IMR-90 (cell line): ENCODE measurements around the gene ANKDD1B. TPM values are rescaled to one million over a fixed set of nuclear protein-coding genes. Genes with fewer than 3 reads are reported as not detected.

Source experiments
- ATAC-seq: fragments of 200-7000 bp; cut with Tn5 transposase; 2 replicates; pipeline ENCODE4 v1.9.1; 2020; ENCODE audit warnings: low read depth, mild to moderate bottlenecking, moderate library complexity
- BruUV-seq: library from RNA; stranded (reverse); fragments of 400-500 nt; replicated peaks from 2 replicates; lab custom pipeline; 2021; lab: Mats Ljungman, UMichigan
- CTCF ChIA-PET: fragments of 300-600 bp; formaldehyde crosslinking; extraction: SDS; loops from one replicate; lab custom pipeline; 2021; ENCODE audit warnings: antibody characterized with exemption; lab: Yijun Ruan, JAX
- POLR2A ChIA-PET: fragments of 300-600 bp; sonication (Branson Sonifier 250); formaldehyde crosslinking; loops from one replicate; lab custom pipeline; 2022; ENCODE audit warnings: antibody characterized with exemption; ENCODE audit not compliant: unreplicated experiment; lab: Charles Lee
- DNase-seq: peaks from one replicate; pipeline ENCODE4 v3.0.0; 2013
- H2AFZ ChIP-seq: replicated peaks from 2 replicates; pipeline ENCODE3; 2013; ENCODE audit warnings: low read length, mild to moderate bottlenecking; ENCODE audit not compliant: poor library complexity
- H2AK5ac ChIP-seq: 2 replicates; pipeline ENCODE4 v1.6.1; 2013; ENCODE audit warnings: low read depth, low read length, inconsistent platforms
- H2AK9ac ChIP-seq: replicated peaks from 2 replicates; pipeline ENCODE3; 2013; ENCODE audit warnings: mild to moderate bottlenecking, low read depth, low read length, moderate library complexity; ENCODE audit not compliant: poor library complexity
- H2BK120ac ChIP-seq: 2 replicates; pipeline ENCODE4 v1.6.1; 2013; ENCODE audit warnings: low read depth, low read length, inconsistent platforms
- H2BK15ac ChIP-seq: 3 replicates; pipeline ENCODE4 v1.6.1; 2013; ENCODE audit warnings: low read depth, low read length, inconsistent platforms
- H2BK20ac ChIP-seq: 2 replicates; pipeline ENCODE4 v1.6.1; 2013; ENCODE audit warnings: low read depth, mild to moderate bottlenecking, inconsistent platforms, low read length, moderate library complexity
- H2BK5ac ChIP-seq: 2 replicates; pipeline ENCODE4 v1.6.1; 2013; ENCODE audit warnings: mild to moderate bottlenecking, low read depth, low read length, inconsistent platforms; ENCODE audit not compliant: poor library complexity, severe bottlenecking
- H3K14ac ChIP-seq: replicated peaks from 2 replicates; pipeline ENCODE4 v1.6.1; 2013; ENCODE audit warnings: low read depth, low read length, inconsistent platforms
- H3K18ac ChIP-seq: 2 replicates; pipeline ENCODE4 v1.6.1; 2013; ENCODE audit warnings: low read depth, low read length, control low read depth
- H3K23ac ChIP-seq: 2 replicates; pipeline ENCODE4 v1.6.1; 2013; ENCODE audit warnings: low read depth, low read length, inconsistent platforms
- H3K27ac ChIP-seq: 2 replicates; pipeline ENCODE4 v1.5.1; 2013; ENCODE audit warnings: mild to moderate bottlenecking, control low read depth, low read length; ENCODE audit not compliant: insufficient read depth
- H3K27me3 ChIP-seq: 2 replicates; pipeline ENCODE4 v1.6.1; 2013; ENCODE audit warnings: low read length; ENCODE audit not compliant: control insufficient read depth, insufficient read depth
- H3K36me3 ChIP-seq: 2 replicates; pipeline ENCODE4 v1.6.1; 2013; ENCODE audit warnings: low read length, mixed read lengths; ENCODE audit not compliant: control insufficient read depth, insufficient read depth
- H3K4ac ChIP-seq: 2 replicates; pipeline ENCODE4 v1.6.1; 2013; ENCODE audit warnings: low read depth, low read length, inconsistent platforms
- H3K4me1 ChIP-seq: 2 replicates; pipeline ENCODE4 v1.6.1; 2013; ENCODE audit warnings: low read length, mixed read lengths; ENCODE audit not compliant: control insufficient read depth, insufficient read depth
- H3K4me2 ChIP-seq: 2 replicates; pipeline ENCODE4 v1.6.1; 2013; ENCODE audit warnings: low read depth, mild to moderate bottlenecking, control low read depth, low read length, moderate library complexity
- H3K4me3 ChIP-seq: 2 replicates; pipeline ENCODE4 v1.5.1; 2013; ENCODE audit warnings: low read depth, mild to moderate bottlenecking, control low read depth, low read length, moderate library complexity; ENCODE audit not compliant: insufficient read depth
- H3K56ac ChIP-seq: 2 replicates; pipeline ENCODE4 v1.6.1; 2013; ENCODE audit warnings: low read length, inconsistent platforms; ENCODE audit not compliant: insufficient read depth; ENCODE audit errors: extremely low read depth
- H3K79me1 ChIP-seq, 2 experiments: 2 replicates each; pipeline ENCODE4 v1.6.1; 2013; ENCODE audit warnings: low read length in 2 of 2, inconsistent platforms in 1 of 2, low read depth in 1 of 2
- H3K9ac ChIP-seq: 2 replicates; pipeline ENCODE4 v1.6.1; 2013; ENCODE audit warnings: low read depth, low read length, control low read depth
- H3K9me1 ChIP-seq: 2 replicates; pipeline ENCODE4 v1.6.1; 2013; ENCODE audit warnings: low read length, inconsistent platforms; ENCODE audit not compliant: insufficient read depth
- H3K9me3 ChIP-seq: 2 replicates; pipeline ENCODE4 v1.6.1; 2013; ENCODE audit warnings: low read length; ENCODE audit not compliant: control insufficient read depth, insufficient read depth
- H4K20me1 ChIP-seq: 2 replicates; pipeline ENCODE4 v1.6.1; 2013; ENCODE audit warnings: low read length, inconsistent platforms; ENCODE audit not compliant: insufficient read depth
- H4K5ac ChIP-seq: 2 replicates; pipeline ENCODE4 v1.6.1; 2013; ENCODE audit warnings: mild to moderate bottlenecking, low read depth, low read length, control low read depth
- H4K8ac ChIP-seq, 2 experiments: 2 replicates each; pipeline ENCODE4 v1.6.1; 2013; ENCODE audit warnings: low read depth in 2 of 2, low read length in 2 of 2, control low read depth in 1 of 2, inconsistent platforms in 1 of 2
- H4K91ac ChIP-seq: 2 replicates; pipeline ENCODE4 v1.6.1; 2013; ENCODE audit warnings: low read depth, low read length, inconsistent platforms; ENCODE audit not compliant: insufficient read depth
- BHLHE40 ChIP-seq: fragments of 150-350 bp; IDR thresholded peaks from 2 replicates; pipeline ENCODE4 v1.6.1; 2016; ENCODE audit warnings: mild to moderate bottlenecking, low read depth, low read length
- CEBPB ChIP-seq: IDR thresholded peaks from 2 replicates; pipeline ENCODE4 v1.6.1; 2012; ENCODE audit warnings: low read depth, low read length, improper control_type of control experiment
- CHD1 ChIP-seq: IDR thresholded peaks from 2 replicates; pipeline ENCODE4 v1.6.1; 2012; ENCODE audit warnings: low read depth, low read length, improper control_type of control experiment
- CTCF ChIP-seq: conservative IDR thresholded peaks from 2 replicates; pipeline ENCODE4 v1.5.1; 2012; ENCODE audit warnings: mild to moderate bottlenecking, low read depth, low read length, improper control_type of control experiment
- FOS ChIP-seq: fragments of 150-350 bp; IDR thresholded peaks from 2 replicates; pipeline ENCODE4 v1.6.1; 2016; ENCODE audit warnings: low read depth, low read length
- MAFK ChIP-seq: IDR thresholded peaks from 2 replicates; pipeline ENCODE4 v1.6.1; 2012; ENCODE audit warnings: low read depth, low read length, improper control_type of control experiment
- MAZ ChIP-seq: IDR thresholded peaks from 2 replicates; pipeline ENCODE4 v1.6.1; 2012; ENCODE audit warnings: low read depth, mild to moderate bottlenecking, low read length, improper control_type of control experiment, moderate library complexity, borderline replicate concordance
- MXI1 ChIP-seq: IDR thresholded peaks from 2 replicates; pipeline ENCODE4 v1.6.1; 2012; ENCODE audit warnings: low read depth, mild to moderate bottlenecking, low read length, moderate library complexity, borderline replicate concordance
- NFE2L2 ChIP-seq: fragments of 150-350 bp; IDR thresholded peaks from 2 replicates; pipeline ENCODE4 v1.6.1; 2016; ENCODE audit warnings: low read depth, mild to moderate bottlenecking, low read length
- POLR2A ChIP-seq: IDR thresholded peaks from 2 replicates; pipeline ENCODE4 v1.6.1; 2012; ENCODE audit warnings: mild to moderate bottlenecking, low read depth, low read length
- RAD21 ChIP-seq: IDR thresholded peaks from 2 replicates; pipeline ENCODE4 v1.6.1; 2012; ENCODE audit warnings: low read length, improper control_type of control experiment
- RCOR1 ChIP-seq: IDR thresholded peaks from 2 replicates; pipeline ENCODE4 v1.6.1; 2012; ENCODE audit warnings: mild to moderate bottlenecking, low read length, improper control_type of control experiment; ENCODE audit not compliant: insufficient replicate concordance
- RFX5 ChIP-seq: IDR thresholded peaks from 2 replicates; pipeline ENCODE4 v1.8.0; 2012; ENCODE audit warnings: low read depth, mild to moderate bottlenecking, low read length, moderate library complexity
- SMC3 ChIP-seq: fragments of 150-350 bp; IDR thresholded peaks from 2 replicates; pipeline ENCODE4 v1.6.1; 2016; ENCODE audit warnings: low read depth, mild to moderate bottlenecking, antibody characterized with exemption, low read length, moderate library complexity
- dilution Hi-C: fragments of 300-500 bp; cut with HindIII; formaldehyde crosslinking; loops from one replicate; pipeline ENCODE4 v1.14.3; 2018; ENCODE audit warnings: low sequenced_read_pairs; ENCODE audit not compliant: unreplicated experiment
- in situ Hi-C: fragments of 300-500 bp; cut with MboI; formaldehyde crosslinking; loops from 3 replicates; pipeline ENCODE4 v1.14.3; 2019; ENCODE audit warnings: low sequenced_read_pairs, inconsistent platforms, mixed read lengths
- intact Hi-C: fragments of 100-400 bp; cut with micrococcal nuclease; formaldehyde crosslinking; loops from 2 replicates; pipeline ENCODE4 v1.10.0; 2022
- polyA plus RNA-seq, 3 experiments: library from polyadenylated mRNA; depleted of rRNA; stranded (reverse); fragments of >200 nt; gene quantifications; 2 replicates each; pipeline ENCODE4 v1.2.3, GENCODE V29; 2012; ENCODE audit warnings: low replicate concordance in 1 of 3
- total RNA-seq: library from RNA; depleted of rRNA; stranded (reverse); fragments of >200 nt; gene quantifications from 2 replicates; pipeline ENCODE4 v1.2.3, GENCODE V29; 2012
- TF ChIP-seq, protein P1 (sequence below): fragments of 150-350 bp; IDR thresholded peaks from 2 replicates; pipeline ENCODE4 v1.6.1; 2016; ENCODE audit warnings: low read depth, mild to moderate bottlenecking, low read length, moderate library complexity, borderline replicate concordance
- TF ChIP-seq, protein P2 (sequence below): fragments of 150-350 bp; IDR thresholded peaks from 2 replicates; pipeline ENCODE4 v1.6.1; 2017; ENCODE audit warnings: mild to moderate bottlenecking, antibody characterized with exemption, low read length, low read depth

ANKDD1B gene
- total and polyA plus RNA-seq, 2 of the 4 experiments (the other 2 are of a cell fraction) = 0.24 TPM; not detected in 1

GRCh38 chr5:75686480-75686879, 75.2 kb downstream of the ANKDD1B start:
- no peak overlapping the region for H2AFZ ChIP-seq
- no peak overlapping the region for H2AK9ac ChIP-seq
- H3K23ac ChIP-seq = no peak overlapping the region
- ATAC-seq (no peak), DNase-seq (no peak)
- no peak overlapping the region for H3K14ac ChIP-seq
- H2AK5ac ChIP-seq = no peak overlapping the region
- H4K5ac ChIP-seq = no peak overlapping the region
- no peak overlapping the region for H3K9ac ChIP-seq
- H3K36me3 ChIP-seq = peaks cover 4% of the 10 kb centered on the region
- H2BK5ac ChIP-seq = no peak overlapping the region
- no peak overlapping the region for H4K8ac ChIP-seq
- no peaks in the 10 kb centered on the region for H3K27me3 ChIP-seq
- BruUV-seq = no TSS peak
- no peak overlapping the region for H3K4me3 ChIP-seq
- intact Hi-C loops = loop anchor here (10.0 kb wide), 2 partner anchors 322 to 632 kb away; partner anchors contain the start of gene GCNT4
- no peak overlapping the region for H3K27ac ChIP-seq
- H3K9me3 ChIP-seq = no peaks in the 10 kb centered on the region
- no peak overlapping the region for H2BK20ac ChIP-seq
- no peaks in the 10 kb centered on the region for H3K9me1 ChIP-seq
- ChIA-PET POLR2A (no interaction called here), CTCF (no interaction called here)
- H3K56ac ChIP-seq = no peak overlapping the region
- H3K4me1 ChIP-seq = peaks cover 5% of the 10 kb centered on the region
- in situ Hi-C loops = loop anchor here (25.0 kb wide), 1 partner anchor 299 kb away; no protein-coding TSS in a partner anchor
- no peak overlapping the region for H2BK15ac ChIP-seq
- TF ChIP-seq, protein P1, sequence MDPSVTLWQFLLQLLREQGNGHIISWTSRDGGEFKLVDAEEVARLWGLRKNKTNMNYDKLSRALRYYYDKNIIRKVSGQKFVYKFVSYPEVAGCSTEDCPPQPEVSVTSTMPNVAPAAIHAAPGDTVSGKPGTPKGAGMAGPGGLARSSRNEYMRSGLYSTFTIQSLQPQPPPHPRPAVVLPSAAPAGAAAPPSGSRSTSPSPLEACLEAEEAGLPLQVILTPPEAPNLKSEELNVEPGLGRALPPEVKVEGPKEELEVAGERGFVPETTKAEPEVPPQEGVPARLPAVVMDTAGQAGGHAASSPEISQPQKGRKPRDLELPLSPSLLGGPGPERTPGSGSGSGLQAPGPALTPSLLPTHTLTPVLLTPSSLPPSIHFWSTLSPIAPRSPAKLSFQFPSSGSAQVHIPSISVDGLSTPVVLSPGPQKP = no peak
- TF ChIP-seq CTCF = no peak
- TF ChIP-seq CHD1 = no peak
- TF ChIP-seq CEBPB = no peak
- TF ChIP-seq FOS = no peak
- TF ChIP-seq BHLHE40 = no peak
- TF ChIP-seq RAD21 = no peak
- no peak for TF ChIP-seq SMC3
- TF ChIP-seq, protein P2, sequence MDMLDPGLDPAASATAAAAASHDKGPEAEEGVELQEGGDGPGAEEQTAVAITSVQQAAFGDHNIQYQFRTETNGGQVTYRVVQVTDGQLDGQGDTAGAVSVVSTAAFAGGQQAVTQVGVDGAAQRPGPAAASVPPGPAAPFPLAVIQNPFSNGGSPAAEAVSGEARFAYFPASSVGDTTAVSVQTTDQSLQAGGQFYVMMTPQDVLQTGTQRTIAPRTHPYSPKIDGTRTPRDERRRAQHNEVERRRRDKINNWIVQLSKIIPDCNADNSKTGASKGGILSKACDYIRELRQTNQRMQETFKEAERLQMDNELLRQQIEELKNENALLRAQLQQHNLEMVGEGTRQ = no peak
- no peak for TF ChIP-seq NFE2L2
- no peak for TF ChIP-seq RFX5
- no peak for TF ChIP-seq MXI1
- no peak for TF ChIP-seq MAFK
- TF ChIP-seq RCOR1 = no peak
- no peak for TF ChIP-seq MAZ
- TF ChIP-seq POLR2A = no peak
- no peak overlapping the region for H4K91ac ChIP-seq
- H4K20me1 ChIP-seq = no peaks in the 10 kb centered on the region; the same call in 1 of the 2 replicates
- no peak overlapping the region for H3K4ac ChIP-seq
- no peak overlapping the region for H2BK120ac ChIP-seq
- H3K79me1 ChIP-seq = no peaks in the 10 kb centered on the region
- no peak overlapping the region for H3K18ac ChIP-seq
- dilution Hi-C loops = no loop called here
- H3K4me2 ChIP-seq = no peak overlapping the region
